ENCODE measurements around the gene IL16.

DNA sequence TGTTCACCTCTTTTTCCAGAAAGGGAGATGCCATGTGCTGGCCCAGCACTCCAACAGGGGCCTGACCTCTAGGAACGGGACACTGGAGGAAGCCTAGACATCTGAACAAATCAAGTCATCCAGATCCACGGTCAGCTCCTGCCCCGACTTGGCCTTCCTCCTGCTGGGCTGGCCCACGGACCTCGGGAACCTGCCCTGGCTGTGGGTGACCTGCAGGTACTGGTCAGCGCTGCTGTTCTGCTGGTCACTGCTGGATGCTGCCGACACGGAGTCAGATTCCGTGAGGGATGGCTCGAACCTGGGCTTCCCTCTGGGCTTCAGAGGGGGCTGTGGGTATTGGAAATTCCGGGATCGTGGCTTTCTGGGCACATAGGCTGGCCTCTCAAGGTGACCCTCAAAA is 135.6 kb downstream of the IL16 start:
- TF ChIP-seq, protein P1, sequence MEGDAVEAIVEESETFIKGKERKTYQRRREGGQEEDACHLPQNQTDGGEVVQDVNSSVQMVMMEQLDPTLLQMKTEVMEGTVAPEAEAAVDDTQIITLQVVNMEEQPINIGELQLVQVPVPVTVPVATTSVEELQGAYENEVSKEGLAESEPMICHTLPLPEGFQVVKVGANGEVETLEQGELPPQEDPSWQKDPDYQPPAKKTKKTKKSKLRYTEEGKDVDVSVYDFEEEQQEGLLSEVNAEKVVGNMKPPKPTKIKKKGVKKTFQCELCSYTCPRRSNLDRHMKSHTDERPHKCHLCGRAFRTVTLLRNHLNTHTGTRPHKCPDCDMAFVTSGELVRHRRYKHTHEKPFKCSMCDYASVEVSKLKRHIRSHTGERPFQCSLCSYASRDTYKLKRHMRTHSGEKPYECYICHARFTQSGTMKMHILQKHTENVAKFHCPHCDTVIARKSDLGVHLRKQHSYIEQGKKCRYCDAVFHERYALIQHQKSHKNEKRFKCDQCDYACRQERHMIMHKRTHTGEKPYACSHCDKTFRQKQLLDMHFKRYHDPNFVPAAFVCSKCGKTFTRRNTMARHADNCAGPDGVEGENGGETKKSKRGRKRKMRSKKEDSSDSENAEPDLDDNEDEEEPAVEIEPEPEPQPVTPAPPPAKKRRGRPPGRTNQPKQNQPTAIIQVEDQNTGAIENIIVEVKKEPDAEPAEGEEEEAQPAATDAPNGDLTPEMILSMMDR (conservative IDR thresholded peaks at IDR 0.05; ENCODE audit: low read depth, low read length), result no peak
- TF ChIP-seq EZH2 (IDR thresholded peaks at IDR 0.05; ENCODE audit: borderline replicate concordance, low read depth, low read length, poor library complexity, severe bottlenecking), result no peak
